ENCODE data around the gene BCL6. TPM values are rescaled to one million over a fixed set of nuclear protein-coding genes. Genes with fewer than 3 reads are reported as not detected.

BCL6 gene
- total and polyA plus RNA-seq, 2 donors (not counting 3 experiments of a cell fraction or from before 2014, with no cell fraction given), result 6.9 to 12.1 TPM

GRCh38 chr3:187709155-187709554 lies 36.1 kb downstream of the BCL6 start:
- DNase-seq (ENCODE audit: low read depth, low spot score), result no peak
- Histone ChIP-seq H4K20me1 (replicated peaks; ENCODE audit: control insufficient read depth, extremely low read depth, insufficient read depth, low read length) (no peaks in the 10 kb centered on the region), H3K36me3 (ENCODE audit: control insufficient read depth in 2 of 2, extremely low read depth in 1 of 2, insufficient read depth in 2 of 2, low read length in 2 of 2) (no peaks in the 10 kb centered on the region), H3K27ac (ENCODE audit: insufficient read depth, low read depth, low read length) (no peak overlapping the region), H3K9me1 (replicated peaks; ENCODE audit: control insufficient read depth, extremely low read depth, insufficient read depth, low read length) (no peaks in the 10 kb centered on the region), H3K27me3 (ENCODE audit: control insufficient read depth in 2 of 2, insufficient read depth in 2 of 2, low read length in 2 of 2) (no peaks in the 10 kb centered on the region), H2AFZ (ENCODE audit: low read depth, low read length) (no peak overlapping the region), H3K4me3 (replicated peaks in 1 of 3; ENCODE audit: insufficient read depth in 1 of 3, low read depth in 1 of 3, low read length in 3 of 3) (no peak overlapping the region), H3K79me2 (ENCODE audit: control insufficient read depth, insufficient read depth, low read length) (no peaks in the 10 kb centered on the region), H3K9ac (replicated peaks; ENCODE audit: extremely low read depth, insufficient read depth, low read length) (no peak overlapping the region), H3K4me1 (ENCODE audit: control insufficient read depth, extremely low read depth, insufficient read depth, low read length) (no peaks in the 10 kb centered on the region), H3K9me3 (replicated peaks; ENCODE audit: control insufficient read depth, insufficient read depth, low read length) (no peaks in the 10 kb centered on the region), H3K4me2 (ENCODE audit: insufficient read depth, low read length) (no peak overlapping the region)
- no peak for FAIRE-seq
- intact Hi-C loops (cut with micrococcal nuclease), result no loop called here
- ChIA-PET POLR2A (no interaction called here), CTCF (interaction anchor here (0.6 to 1.7 kb wide), 5 partner anchors 27 to 490 kb away, joined by 3 to 11 read pairs (median 3); no protein-coding TSS in a partner anchor)
- dilution Hi-C loops (cut with MboI; ENCODE audit: extremely low pct_ligation_motif_present, low sequenced_read_pairs), result no loop called here
- no TSS peak for BruUV-seq (replicated peaks)
- TF ChIP-seq FOS (IDR thresholded peaks at IDR 0.05; ENCODE audit: borderline replicate concordance, insufficient read depth, low read length), result no peak
- no peak for TF ChIP-seq MYC (IDR thresholded peaks at IDR 0.05; ENCODE audit: low read depth, low read length)
- TF ChIP-seq CTCF (IDR thresholded peaks at IDR 0.05; ENCODE audit: extremely low read depth in 1 of 2, insufficient read depth in 1 of 2, low read depth in 1 of 2, low read length in 2 of 2), result no peak
- no peak for TF ChIP-seq MAX (IDR thresholded peaks at IDR 0.05; ENCODE audit: insufficient read depth, insufficient read length)
- no peak for TF ChIP-seq POLR2A (IDR thresholded peaks at IDR 0.05; ENCODE audit: low read depth, low read length)
- TF ChIP-seq POLR2AphosphoS5 (IDR thresholded peaks at IDR 0.05; ENCODE audit: insufficient read depth, low read depth, low read length), result no peak
- TF ChIP-seq EZH2 (IDR thresholded peaks at IDR 0.05; ENCODE audit: borderline replicate concordance, low read depth, low read length, severe bottlenecking), result no peak
- TF ChIP-seq GATA2 (IDR thresholded peaks at IDR 0.05; ENCODE audit: insufficient read depth, insufficient read length, low read depth, low read length), result no peak
- TF ChIP-seq JUN (IDR thresholded peaks at IDR 0.05; ENCODE audit: borderline replicate concordance, insufficient read depth, insufficient read length, low read depth), result no peak

All from endothelial cell of umbilical vein (primary cell).